ENCODE results near the gene TTBK1. TPM values are rescaled to one million over a fixed set of nuclear protein-coding genes. Genes with fewer than 3 reads are reported as not detected.

Gene TTBK1
- polyA plus RNA-seq, 4 donors = 0.89 to 2.1 (median 1.0) TPM

- 2 to 5% (median 4%) methylated on average over 54 to 82 of the region's 82 CpGs for WGBS, 3 donors
- Histone ChIP-seq H3K27ac (ENCODE audit: low read depth in 1 of 3, low read length in 2 of 3) (peak within 1 kb of the TSS; percentile 44 to 85 (median 62)), H3K9me3 (ENCODE audit: control insufficient read depth in 2 of 2, insufficient read depth in 1 of 2, low read depth in 1 of 2, low read length in 1 of 2) (no peaks in the 10 kb centered on the region), H3K4me3 (ENCODE audit: low read depth in 1 of 3, low read length in 3 of 3) (peak within 1 kb of the TSS; percentile 45 to 86 (median 84)), H3K27me3 (ENCODE audit: control insufficient read depth in 3 of 3, insufficient read depth in 3 of 3, low read length in 3 of 3) (peaks cover 0 to 5% (median 0%) of the 10 kb centered on the region in 3 donors), H3K36me3 (ENCODE audit: control insufficient read depth in 3 of 3, insufficient read depth in 2 of 3, low read depth in 1 of 3, low read length in 3 of 3) (peaks cover 0 to 30% (median 0%) of the 10 kb centered on the region in 3 donors), H3K4me1 (ENCODE audit: control insufficient read depth in 3 of 3, insufficient read depth in 2 of 3, low read depth in 1 of 3, low read length in 2 of 3) (peaks cover 2 to 17% (median 7%) of the 10 kb centered on the region in 3 donors)
- no peak for FAIRE-seq
- peak; percentile 79 to 95 for DNase-seq
These were observed 14.1 kb upstream of the TTBK1 start, which contains the start of gene DNPH1 for GRCh38 chr6:43228951-43229802. TSS of gene DNPH1 (minus strand) at chr6:43229481. CDS start at chr6:43229456, 25 bp downstream.

DNA sequence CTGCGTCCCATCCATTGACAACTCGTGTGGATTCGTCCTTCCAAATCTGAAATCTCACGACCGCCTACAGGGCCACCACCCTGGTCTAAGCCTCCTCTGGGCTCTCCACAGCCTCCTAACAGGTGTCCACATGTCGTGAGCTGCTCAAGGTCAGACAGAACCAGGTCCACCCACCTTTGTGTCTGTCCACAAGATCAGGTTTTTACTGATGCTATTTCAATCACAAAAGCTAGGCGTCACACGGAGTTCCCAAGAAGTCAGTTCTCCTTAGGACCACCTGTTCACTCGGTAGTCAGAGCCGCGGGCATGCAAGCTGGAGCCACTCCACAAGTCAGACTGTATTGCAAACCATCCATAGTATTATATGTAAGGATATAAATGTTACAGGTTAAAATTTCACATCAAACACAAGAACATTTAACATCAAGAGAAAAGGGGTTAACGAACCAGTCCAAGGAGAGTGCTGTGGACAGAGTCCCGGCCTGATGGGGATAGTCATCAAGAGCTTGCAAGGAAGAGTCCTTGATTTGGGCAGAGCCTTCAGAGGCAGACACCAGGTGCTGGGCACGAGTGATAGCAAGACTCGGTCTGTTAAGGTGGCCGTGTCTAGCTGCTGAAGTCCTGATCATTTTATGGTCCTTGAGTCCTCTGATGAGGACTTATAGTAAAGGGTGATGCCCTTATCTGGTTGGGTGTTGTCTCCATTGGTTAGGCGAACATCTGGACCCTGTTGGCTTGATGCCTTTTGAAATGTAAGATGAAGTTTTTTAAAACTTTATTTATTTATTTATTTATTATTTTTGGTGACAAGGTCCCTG is 13.3 kb upstream of the TTBK1 start:
- H3K9me3 ChIP-seq (ENCODE audit: control insufficient read depth in 2 of 2, insufficient read depth in 1 of 2, low read depth in 1 of 2, low read length in 1 of 2) = no peaks in the 10 kb centered on the region
- H3K4me1 ChIP-seq (ENCODE audit: control insufficient read depth in 3 of 3, insufficient read depth in 2 of 3, low read depth in 1 of 3, low read length in 2 of 3) = peaks cover 2 to 17% (median 5%) of the 10 kb centered on the region in 3 donors
- FAIRE-seq (no peak), DNase-seq (no peak)
- 64 to 75% (median 73%) methylated on average over 17 of the region's 17 CpGs for WGBS, 3 donors
- H3K36me3 ChIP-seq (ENCODE audit: control insufficient read depth in 3 of 3, insufficient read depth in 2 of 3, low read depth in 1 of 3, low read length in 3 of 3) = peaks cover 0 to 23% (median 0%) of the 10 kb centered on the region in 3 donors
- H3K4me3 ChIP-seq (ENCODE audit: low read depth in 1 of 3, low read length in 3 of 3) = peak overlapping the region in 1 of 3 donors; percentile 45
- no peak overlapping the region for H3K27ac ChIP-seq (ENCODE audit: low read depth in 1 of 3, low read length in 2 of 3)
- peaks cover 0 to 5% (median 0%) of the 10 kb centered on the region in 3 donors for H3K27me3 ChIP-seq (ENCODE audit: control insufficient read depth in 3 of 3, insufficient read depth in 3 of 3, low read length in 3 of 3)

DNA sequence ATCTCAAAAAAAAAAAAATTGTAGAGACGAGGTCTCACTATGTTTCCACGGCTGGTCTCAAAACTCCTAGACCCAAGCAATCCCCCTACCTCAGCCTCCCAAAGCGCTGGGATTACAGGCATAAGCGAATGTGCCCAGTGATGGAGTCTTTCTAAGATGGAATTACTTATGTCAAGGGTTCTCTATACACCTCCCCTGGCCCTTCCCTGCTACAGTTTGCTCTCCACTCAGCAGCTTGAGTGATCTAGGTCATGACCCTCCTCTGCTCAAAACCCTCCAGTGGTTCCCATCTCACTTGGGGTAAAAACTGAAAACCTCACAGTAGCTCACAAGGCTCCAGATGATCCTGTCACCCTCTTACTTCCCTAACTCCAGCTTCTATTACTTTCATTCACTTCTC is 12.2 kb upstream of the TTBK1 start:
- no peak for DNase-seq
- FAIRE-seq = no peak
- Histone ChIP-seq H3K9me3 (ENCODE audit: control insufficient read depth in 2 of 2, insufficient read depth in 1 of 2, low read depth in 1 of 2, low read length in 1 of 2) (no peaks in the 10 kb centered on the region), H3K27ac (ENCODE audit: low read depth in 1 of 3, low read length in 2 of 3) (no peak overlapping the region), H3K4me1 (ENCODE audit: control insufficient read depth in 3 of 3, insufficient read depth in 2 of 3, low read depth in 1 of 3, low read length in 2 of 3) (peaks cover 2 to 17% (median 5%) of the 10 kb centered on the region in 3 donors), H3K27me3 (ENCODE audit: control insufficient read depth in 3 of 3, insufficient read depth in 3 of 3, low read length in 3 of 3) (peaks cover 0 to 5% (median 1%) of the 10 kb centered on the region in 3 donors), H3K36me3 (ENCODE audit: control insufficient read depth in 3 of 3, insufficient read depth in 2 of 3, low read depth in 1 of 3, low read length in 3 of 3) (peaks cover 0 to 13% (median 0%) of the 10 kb centered on the region in 3 donors), H3K4me3 (ENCODE audit: low read depth in 1 of 3, low read length in 3 of 3) (no peak overlapping the region)
- WGBS, 3 donors = 91 to 95% (median 92%) methylated on average over 4 of the region's 4 CpGs

DNA sequence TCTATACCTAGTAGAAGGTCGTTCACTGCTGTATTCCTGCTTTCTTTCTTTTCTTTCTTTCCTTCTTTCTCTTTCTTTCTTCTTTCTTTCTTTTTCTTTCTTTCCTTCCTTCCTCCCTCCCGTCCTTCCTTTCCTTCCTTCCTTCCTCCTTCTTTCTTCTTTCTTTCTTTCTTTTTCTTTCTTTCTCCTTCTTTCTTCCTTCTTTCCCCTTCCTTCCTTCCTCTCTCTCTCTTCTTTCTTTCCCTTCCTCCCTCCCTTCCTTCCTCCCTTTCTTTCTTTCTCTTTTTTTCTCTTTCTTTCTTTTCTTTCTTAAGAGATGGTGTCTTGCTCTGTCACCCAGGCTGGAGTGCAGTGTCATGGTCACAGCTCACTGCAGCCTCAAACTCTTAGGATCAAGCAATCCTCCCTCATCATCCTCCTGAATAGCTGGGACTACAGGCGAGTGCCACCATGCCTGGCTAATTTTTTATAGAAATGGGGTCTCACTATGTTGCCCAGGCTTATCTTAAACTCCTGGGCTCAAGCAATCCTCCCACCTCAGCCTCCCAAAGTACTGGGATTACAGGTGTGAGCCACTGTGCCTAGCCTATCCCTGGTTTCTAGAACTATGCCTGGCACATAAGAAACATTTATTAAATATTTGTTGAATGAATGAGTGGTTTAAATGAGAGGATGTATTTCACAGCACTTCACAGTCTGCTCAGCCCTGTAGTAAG is 11.4 kb upstream of the TTBK1 start:
- 67 to 73% (median 69%) methylated on average over 3 of the region's 3 CpGs for WGBS, 3 donors
- DNase-seq = no peak
- FAIRE-seq = no peak
- Histone ChIP-seq H3K9me3 (ENCODE audit: control insufficient read depth in 2 of 2, insufficient read depth in 1 of 2, low read depth in 1 of 2, low read length in 1 of 2) (no peaks in the 10 kb centered on the region), H3K4me1 (ENCODE audit: control insufficient read depth in 3 of 3, insufficient read depth in 2 of 3, low read depth in 1 of 3, low read length in 2 of 3) (peaks cover 2 to 17% (median 5%) of the 10 kb centered on the region in 3 donors), H3K27ac (ENCODE audit: low read depth in 1 of 3, low read length in 2 of 3) (no peak overlapping the region), H3K27me3 (ENCODE audit: control insufficient read depth in 3 of 3, insufficient read depth in 3 of 3, low read length in 3 of 3) (peaks cover 0 to 5% (median 1%) of the 10 kb centered on the region in 3 donors), H3K4me3 (ENCODE audit: low read depth in 1 of 3, low read length in 3 of 3) (no peak overlapping the region), H3K36me3 (ENCODE audit: control insufficient read depth in 3 of 3, insufficient read depth in 2 of 3, low read depth in 1 of 3, low read length in 3 of 3) (peaks cover 0 to 6% (median 0%) of the 10 kb centered on the region in 3 donors)

- WGBS, 3 donors = 72 to 98% (median 88%) methylated on average over 2 of the region's 2 CpGs
- Histone ChIP-seq H3K27ac (ENCODE audit: low read depth in 1 of 3, low read length in 2 of 3) (no peak overlapping the region), H3K4me3 (ENCODE audit: low read depth in 1 of 3, low read length in 3 of 3) (no peak overlapping the region), H3K27me3 (ENCODE audit: control insufficient read depth in 3 of 3, insufficient read depth in 3 of 3, low read length in 3 of 3) (peaks cover 0 to 14% (median 4%) of the 10 kb centered on the region in 3 donors), H3K4me1 (ENCODE audit: control insufficient read depth in 3 of 3, insufficient read depth in 2 of 3, low read depth in 1 of 3, low read length in 2 of 3) (no peaks in the 10 kb centered on the region), H3K36me3 (ENCODE audit: control insufficient read depth in 3 of 3, insufficient read depth in 2 of 3, low read depth in 1 of 3, low read length in 3 of 3) (no peaks in the 10 kb centered on the region), H3K9me3 (ENCODE audit: control insufficient read depth in 2 of 2, insufficient read depth in 1 of 2, low read depth in 1 of 2, low read length in 1 of 2) (no peaks in the 10 kb centered on the region)
- DNase-seq (no peak), FAIRE-seq (no peak)
These were observed 7.4 kb upstream of the TTBK1 start for GRCh38 chr6:43235841-43236240.

- FAIRE-seq = peak; percentile 10
- no peaks in the 10 kb centered on the region for H3K36me3 ChIP-seq (ENCODE audit: control insufficient read depth in 3 of 3, insufficient read depth in 2 of 3, low read depth in 1 of 3, low read length in 3 of 3)
- H3K27me3 ChIP-seq (ENCODE audit: control insufficient read depth in 3 of 3, insufficient read depth in 3 of 3, low read length in 3 of 3) = peaks cover 0 to 38% (median 10%) of the 10 kb centered on the region in 3 donors
- 72 to 81% (median 77%) methylated on average over 2 of the region's 2 CpGs for WGBS, 3 donors
- H3K4me3 ChIP-seq (ENCODE audit: low read depth in 1 of 3, low read length in 3 of 3) = no peak overlapping the region
- H3K9me3 ChIP-seq (ENCODE audit: control insufficient read depth in 2 of 2, insufficient read depth in 1 of 2, low read depth in 1 of 2, low read length in 1 of 2) = peaks cover 0 to 4% of the 10 kb centered on the region in 2 donors
- no peak overlapping the region for H3K27ac ChIP-seq (ENCODE audit: low read depth in 1 of 3, low read length in 2 of 3)
- H3K4me1 ChIP-seq (ENCODE audit: control insufficient read depth in 3 of 3, insufficient read depth in 2 of 3, low read depth in 1 of 3, low read length in 2 of 3) = no peaks in the 10 kb centered on the region
- no peak for DNase-seq
These were observed 4.2 kb upstream of the TTBK1 start for GRCh38 chr6:43239054-43239453.

- Histone ChIP-seq H3K27me3 (ENCODE audit: control insufficient read depth in 3 of 3, insufficient read depth in 3 of 3, low read length in 3 of 3) (peaks cover 0 to 57% (median 18%) of the 10 kb centered on the region in 3 donors), H3K4me1 (ENCODE audit: control insufficient read depth in 3 of 3, insufficient read depth in 2 of 3, low read depth in 1 of 3, low read length in 2 of 3) (no peaks in the 10 kb centered on the region), H3K27ac (ENCODE audit: low read depth in 1 of 3, low read length in 2 of 3) (no peak overlapping the region), H3K36me3 (ENCODE audit: control insufficient read depth in 3 of 3, insufficient read depth in 2 of 3, low read depth in 1 of 3, low read length in 3 of 3) (no peaks in the 10 kb centered on the region), H3K9me3 (ENCODE audit: control insufficient read depth in 2 of 2, insufficient read depth in 1 of 2, low read depth in 1 of 2, low read length in 1 of 2) (peaks cover 0 to 4% of the 10 kb centered on the region in 2 donors), H3K4me3 (ENCODE audit: low read depth in 1 of 3, low read length in 3 of 3) (no peak overlapping the region)
- WGBS, 3 donors = 74 to 95% (median 79%) methylated on average over 1 of the region's 1 CpG
- DNase-seq = no peak
- FAIRE-seq = no peak
These were observed 2.3 kb upstream of the TTBK1 start for GRCh38 chr6:43240950-43241349.

Data from small intestine (tissue), 7 donors.